DOHH2 (cell line): ENCODE results near the gene APELA.

ENCODE experiments used
- EZH2phosphoT487 ChIP-seq: fragments of 200-600 bp; sonication (generic); IDR thresholded peaks from 2 replicates; pipeline ENCODE4 v1.6.1; 2017; ENCODE audit warnings: borderline replicate concordance, mild to moderate bottlenecking, antibody characterized with exemption, low read length, moderate library complexity, mixed read lengths
- TF ChIP-seq, protein P1 (sequence below): fragments of 200-600 bp; sonication (generic); IDR thresholded peaks from one replicate; pipeline ENCODE4 v1.5.1; 2014; ENCODE audit warnings: antibody characterized with exemption, mild to moderate bottlenecking, low read depth, low read length; ENCODE audit not compliant: poor library complexity, severe bottlenecking

DNA sequence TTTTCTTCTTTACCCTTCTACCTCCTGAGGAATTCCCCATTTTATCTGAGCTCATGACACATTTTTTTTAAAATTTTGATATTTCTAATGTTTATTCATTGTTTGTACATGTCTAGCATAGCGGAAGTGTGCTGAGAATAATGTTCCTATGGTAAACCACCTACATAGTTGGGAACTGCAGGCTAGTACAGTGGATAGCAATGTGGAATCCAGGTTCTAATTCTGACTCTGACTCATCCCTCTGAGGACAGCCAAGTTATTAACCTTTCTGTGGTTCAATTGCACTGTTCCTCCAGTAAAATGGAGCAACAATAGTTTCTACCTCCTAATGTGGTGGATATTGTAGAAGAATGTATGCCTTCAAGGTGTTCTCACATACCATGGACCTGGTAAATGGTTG, 20.6 kb upstream of the APELA start:
- TF ChIP-seq, protein P1, sequence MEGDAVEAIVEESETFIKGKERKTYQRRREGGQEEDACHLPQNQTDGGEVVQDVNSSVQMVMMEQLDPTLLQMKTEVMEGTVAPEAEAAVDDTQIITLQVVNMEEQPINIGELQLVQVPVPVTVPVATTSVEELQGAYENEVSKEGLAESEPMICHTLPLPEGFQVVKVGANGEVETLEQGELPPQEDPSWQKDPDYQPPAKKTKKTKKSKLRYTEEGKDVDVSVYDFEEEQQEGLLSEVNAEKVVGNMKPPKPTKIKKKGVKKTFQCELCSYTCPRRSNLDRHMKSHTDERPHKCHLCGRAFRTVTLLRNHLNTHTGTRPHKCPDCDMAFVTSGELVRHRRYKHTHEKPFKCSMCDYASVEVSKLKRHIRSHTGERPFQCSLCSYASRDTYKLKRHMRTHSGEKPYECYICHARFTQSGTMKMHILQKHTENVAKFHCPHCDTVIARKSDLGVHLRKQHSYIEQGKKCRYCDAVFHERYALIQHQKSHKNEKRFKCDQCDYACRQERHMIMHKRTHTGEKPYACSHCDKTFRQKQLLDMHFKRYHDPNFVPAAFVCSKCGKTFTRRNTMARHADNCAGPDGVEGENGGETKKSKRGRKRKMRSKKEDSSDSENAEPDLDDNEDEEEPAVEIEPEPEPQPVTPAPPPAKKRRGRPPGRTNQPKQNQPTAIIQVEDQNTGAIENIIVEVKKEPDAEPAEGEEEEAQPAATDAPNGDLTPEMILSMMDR, result no peak
- no peak for TF ChIP-seq EZH2phosphoT487
